Kidney epithelial cell (primary cell): ENCODE results near the gene HIF1AN. TPM values are rescaled to one million over a fixed set of nuclear protein-coding genes. Genes with fewer than 3 reads are reported as not detected.

Source experiments
- DNase-seq: peaks from one replicate; pipeline ENCODE4 v3.0.0-alpha.2; 2010; ENCODE audit warnings: low read depth
- H3K27me3 ChIP-seq: 2 replicates; pipeline ENCODE4 v1.6.0; 2011; ENCODE audit warnings: low read length; ENCODE audit not compliant: control insufficient read depth, insufficient read depth
- H3K36me3 ChIP-seq: 2 replicates; pipeline ENCODE4 v1.5.1; 2011; ENCODE audit warnings: low read length; ENCODE audit not compliant: control insufficient read depth, insufficient read depth
- H3K4me3 ChIP-seq: 2 replicates; pipeline ENCODE4 v1.5.1; 2011; ENCODE audit warnings: low read depth, mild to moderate bottlenecking, control low read depth, low read length
- CTCF ChIP-seq: IDR thresholded peaks from 2 replicates; pipeline ENCODE4 v1.5.1; 2011; ENCODE audit warnings: mild to moderate bottlenecking, moderate library complexity, low read length, control low read depth, inconsistent platforms; ENCODE audit not compliant: insufficient read depth, poor library complexity, severe bottlenecking
- total RNA-seq: library from RNA; depleted of rRNA; stranded (reverse); fragments of >200 nt; gene quantifications from 2 replicates; pipeline ENCODE4 v1.2.3, GENCODE V29; 2015

The HIF1AN gene
- total RNA-seq, 1 donor from 2014 or later = 11.4 TPM

GRCh38 chr10:100528921-100529474 lies 6.7 kb upstream of the HIF1AN start:
- TF ChIP-seq CTCF = no peak
- Histone ChIP-seq H3K27me3 (no peaks in the 10 kb centered on the region), H3K36me3 (peaks cover 1% of the 10 kb centered on the region), H3K4me3 (peak overlapping the region; percentile 87)
- no peak for DNase-seq

DNA sequence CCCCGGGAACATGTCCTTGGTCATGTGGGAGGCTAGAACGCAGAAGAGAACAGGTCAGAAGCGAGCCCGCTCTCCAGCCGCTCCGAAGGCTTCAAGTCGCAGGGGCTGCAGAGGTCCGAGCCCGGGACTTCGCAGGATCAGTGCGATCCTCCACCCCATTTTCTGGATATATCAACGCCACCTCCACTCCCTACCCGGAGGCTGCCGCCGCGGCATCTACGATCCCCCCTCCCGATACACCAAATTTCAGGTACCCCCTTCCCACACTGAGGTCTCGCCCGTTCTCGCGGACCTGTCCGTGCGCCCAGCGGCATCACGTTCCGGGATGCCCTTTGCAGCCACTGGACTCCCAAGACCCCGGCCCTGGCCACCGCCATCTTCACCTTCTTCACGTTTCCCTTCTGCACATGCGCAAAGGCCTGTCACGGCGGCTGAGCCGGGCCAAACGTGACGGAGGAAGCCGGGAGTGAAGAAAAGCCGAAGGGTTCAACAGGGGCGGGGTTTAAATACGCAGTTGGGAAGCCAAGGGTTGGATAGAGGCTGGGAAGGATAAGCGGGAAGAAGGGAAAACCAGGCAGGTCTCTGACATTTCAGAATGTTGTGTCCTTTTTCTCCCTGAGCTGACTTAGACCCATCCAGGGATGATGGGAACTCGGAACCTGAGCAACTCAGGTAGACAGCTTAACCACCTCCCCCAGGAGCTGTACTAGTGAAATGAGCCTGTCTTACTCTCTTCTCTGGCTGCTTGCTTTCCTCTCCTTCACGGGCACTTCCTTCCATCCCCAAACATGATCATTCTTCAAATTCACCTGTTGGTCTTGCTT lies 6.1 kb upstream of the HIF1AN start, which contains the start of gene NDUFB8:
NDUFB8 (minus strand) TSS at position 397 of the 824 bp plus-strand sequence; CDS start at position 377, 20 bp downstream.
- Histone ChIP-seq H3K4me3 (peak within 1 kb of the TSS; percentile 87), H3K27me3 (no peaks in the 10 kb centered on the region), H3K36me3 (peaks cover 1% of the 10 kb centered on the region)
- no peak for TF ChIP-seq CTCF
- DNase-seq = peak; percentile 44

GRCh38 chr10:100531761-100532160 lies 4.0 kb upstream of the HIF1AN start:
- Histone ChIP-seq H3K27me3 (no peaks in the 10 kb centered on the region), H3K4me3 (no peak overlapping the region), H3K36me3 (no peaks in the 10 kb centered on the region)
- TF ChIP-seq CTCF = no peak
- DNase-seq = no peak

DNA sequence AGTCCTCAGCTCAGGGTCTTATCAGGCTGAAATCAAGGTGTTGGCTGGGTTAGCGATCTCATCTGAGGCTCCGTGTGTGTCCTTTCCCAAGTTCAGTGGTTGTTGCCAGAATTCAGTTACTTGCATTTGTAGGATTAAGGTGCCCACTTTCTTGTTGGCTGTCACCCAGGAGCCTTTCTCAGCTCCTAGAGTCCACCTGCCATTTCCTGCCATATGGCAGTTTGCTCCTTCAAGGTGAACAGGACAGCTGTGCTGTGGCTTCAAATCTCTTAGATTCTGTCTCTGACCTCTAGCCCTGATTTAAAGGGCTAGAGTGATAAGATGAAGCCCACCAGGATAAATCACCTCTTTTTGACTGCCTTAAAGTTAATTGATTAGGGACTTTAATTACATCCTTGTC lies 1.0 kb upstream of the HIF1AN start:
- no peaks in the 10 kb centered on the region for H3K36me3 ChIP-seq
- TF ChIP-seq CTCF = no peak
- DNase-seq = no peak
- H3K27me3 ChIP-seq = no peaks in the 10 kb centered on the region
- H3K4me3 ChIP-seq = no peak overlapping the region

DNA sequence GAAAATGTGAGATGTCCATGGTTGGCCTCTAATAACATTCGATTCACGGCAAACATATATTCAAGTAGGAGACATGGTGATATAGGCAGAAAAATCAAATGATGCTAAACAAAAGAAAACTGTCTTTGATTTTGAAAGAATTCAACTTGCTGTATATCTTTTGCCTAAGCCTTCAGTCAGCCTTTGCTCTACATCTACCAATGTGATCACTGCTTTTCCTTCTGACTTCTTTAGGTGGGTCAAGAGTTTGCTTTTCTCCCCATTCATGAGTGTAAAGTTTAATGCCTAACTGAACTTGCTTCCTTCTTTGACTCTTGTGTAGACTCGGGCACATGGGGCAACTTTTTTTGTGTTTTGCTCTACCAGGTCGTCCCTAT lies 417 bp upstream of the HIF1AN start:
- Histone ChIP-seq H3K36me3 (no peaks in the 10 kb centered on the region), H3K4me3 (peak overlapping the region; percentile 75), H3K27me3 (no peaks in the 10 kb centered on the region)
- DNase-seq = no peak
- TF ChIP-seq CTCF = no peak
